HG03439 (cell line): ENCODE data around the gene LRRC23.
A peak's percentile ranks its signal among the peaks of the same experiment; 100 is the strongest.

Source experiments
- ATAC-seq: cut with Tn5 transposase; IDR thresholded peaks from one replicate; pipeline ENCODE4 v1.9.1; 2021; ENCODE audit warnings: mild to moderate bottlenecking, moderate library complexity; ENCODE audit not compliant: unreplicated experiment

The LRRC23 gene

GRCh38 chr12:6942331-6942665 lies 37.7 kb downstream of the LRRC23 start:
- ATAC-seq: no peak

GRCh38 chr12:6943389-6943721 lies 38.7 kb downstream of the LRRC23 start:
- peak; percentile 35 for ATAC-seq

DNA sequence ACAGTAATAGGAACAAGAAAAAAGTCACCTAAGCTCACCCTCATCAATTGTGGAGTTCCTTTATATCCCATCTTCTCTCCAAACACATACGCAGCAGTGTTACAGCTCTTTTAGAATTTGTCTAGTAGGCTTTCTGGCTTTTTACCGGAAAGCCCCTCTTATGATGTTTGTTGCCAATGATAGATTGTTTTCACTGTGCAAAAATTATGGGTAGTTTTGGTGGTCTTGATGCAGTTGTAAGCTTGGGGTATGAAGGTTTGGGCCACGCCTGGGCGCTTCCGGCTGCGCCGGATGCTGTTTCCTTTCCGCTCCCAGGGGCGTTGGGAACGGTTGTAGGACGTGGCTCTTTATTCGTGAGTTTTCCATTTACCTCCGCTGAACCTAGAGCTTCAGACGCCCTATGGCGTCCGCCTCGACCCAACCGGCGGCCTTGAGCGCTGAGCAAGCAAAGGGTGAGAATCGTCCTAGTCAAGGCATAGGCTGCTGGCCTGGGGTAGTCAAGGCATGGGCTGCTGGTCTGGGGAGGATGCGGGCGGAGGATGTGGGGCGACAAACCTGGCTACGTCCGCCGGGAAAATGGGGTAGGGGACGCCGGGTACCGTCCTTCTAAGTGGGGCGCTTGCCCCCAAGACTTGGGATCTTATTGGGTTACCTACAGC lies 39.2 kb downstream of the LRRC23 start, which contains the start of the genes C12orf57 and RNU7-1:
C12orf57 (plus strand) TSS at position 301 of the 659 bp plus-strand sequence; CDS start at position 401, 100 bp downstream.
RNU7-1 (plus strand) TSS at position 95 of the 659 bp plus-strand sequence.
- peak; percentile 39 for ATAC-seq

- peak; percentile 32 for ATAC-seq
Observed at GRCh38 chr12:6944381-6945186, 40.0 kb downstream of the LRRC23 start.

DNA sequence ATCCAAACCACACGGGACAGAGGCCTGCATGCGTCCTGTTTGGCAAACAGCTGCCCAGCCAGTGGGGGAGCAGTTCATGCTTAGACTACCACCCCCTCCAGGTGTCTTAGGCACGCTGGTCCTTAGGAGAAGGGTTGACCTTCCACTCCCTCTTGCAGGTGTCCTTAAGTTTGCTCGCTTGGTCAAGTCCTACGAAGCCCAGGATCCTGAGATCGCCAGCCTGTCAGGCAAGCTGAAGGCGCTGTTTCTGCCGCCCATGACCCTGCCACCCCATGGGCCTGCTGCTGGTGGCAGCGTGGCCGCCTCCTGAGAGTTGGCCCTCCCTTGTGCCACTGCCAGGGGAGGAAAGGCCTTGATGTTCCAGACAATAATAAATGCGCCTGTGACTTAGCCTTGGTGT lies 41.0 kb downstream of the LRRC23 start:
- no peak for ATAC-seq

DNA sequence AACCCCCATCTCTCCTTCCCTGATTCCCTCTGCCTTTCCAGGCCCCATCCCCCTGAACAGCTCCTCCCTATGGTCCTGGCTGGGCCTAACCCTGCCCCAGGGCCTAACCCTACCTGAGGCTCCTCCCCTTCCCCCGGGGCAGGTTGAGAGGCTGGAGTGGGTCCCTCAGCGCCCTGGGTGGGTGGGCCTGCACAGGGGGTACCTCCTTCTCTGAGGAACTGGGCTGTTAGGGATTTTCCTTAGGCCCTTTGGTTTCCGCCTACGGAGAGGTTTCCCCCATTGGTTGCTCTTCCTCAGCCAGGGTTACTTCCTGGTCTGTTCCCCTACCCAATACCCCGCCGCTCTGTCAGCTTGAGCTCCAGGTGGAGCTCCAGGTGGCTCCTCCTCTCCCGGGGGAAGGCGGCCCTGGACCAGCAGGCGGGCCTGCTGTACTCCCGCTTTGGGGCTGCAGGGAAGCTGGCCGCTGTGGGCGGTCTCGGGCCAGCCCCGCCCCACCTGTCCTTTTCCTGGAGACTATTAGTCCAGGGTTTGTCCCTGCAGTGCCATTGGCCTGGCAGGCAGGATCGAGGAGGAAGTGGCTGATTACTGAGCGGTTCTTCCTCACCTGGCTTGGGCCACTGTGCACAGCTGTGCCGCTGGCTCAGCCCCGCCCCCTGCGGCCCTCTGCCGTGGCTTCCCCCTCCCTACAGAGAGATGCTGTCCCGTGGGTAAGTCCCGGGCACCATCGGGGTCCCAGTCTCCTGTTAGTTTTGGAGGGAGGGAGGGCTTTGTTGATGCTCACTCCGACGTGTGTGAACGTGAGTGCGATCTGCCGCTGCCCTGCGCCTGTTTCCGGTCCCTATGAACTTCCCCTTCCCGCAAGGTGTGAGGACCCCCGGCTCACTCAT lies 41.7 kb downstream of the LRRC23 start:
- no peak for ATAC-seq

GRCh38 chr12:6946920-6947374 lies 42.3 kb downstream of the LRRC23 start:
- no peak for ATAC-seq

- no peak for ATAC-seq
Observed at GRCh38 chr12:6947615-6948014, 43.0 kb downstream of the LRRC23 start.

GRCh38 chr12:6948873-6949594 lies 44.4 kb downstream of the LRRC23 start:
- no peak for ATAC-seq

- no peak for ATAC-seq
Observed at GRCh38 chr12:6950401-6950801, 45.8 kb downstream of the LRRC23 start.

GRCh38 chr12:6950811-6951540 lies 46.4 kb downstream of the LRRC23 start, which contains the start of gene PTPN6:
TSS of gene PTPN6 (plus strand) at chr12:6951356. CDS start at chr12:6951513, 157 bp downstream.
- no peak for ATAC-seq

GRCh38 chr12:6951551-6952120 lies 47.0 kb downstream of the LRRC23 start:
- no peak for ATAC-seq

DNA sequence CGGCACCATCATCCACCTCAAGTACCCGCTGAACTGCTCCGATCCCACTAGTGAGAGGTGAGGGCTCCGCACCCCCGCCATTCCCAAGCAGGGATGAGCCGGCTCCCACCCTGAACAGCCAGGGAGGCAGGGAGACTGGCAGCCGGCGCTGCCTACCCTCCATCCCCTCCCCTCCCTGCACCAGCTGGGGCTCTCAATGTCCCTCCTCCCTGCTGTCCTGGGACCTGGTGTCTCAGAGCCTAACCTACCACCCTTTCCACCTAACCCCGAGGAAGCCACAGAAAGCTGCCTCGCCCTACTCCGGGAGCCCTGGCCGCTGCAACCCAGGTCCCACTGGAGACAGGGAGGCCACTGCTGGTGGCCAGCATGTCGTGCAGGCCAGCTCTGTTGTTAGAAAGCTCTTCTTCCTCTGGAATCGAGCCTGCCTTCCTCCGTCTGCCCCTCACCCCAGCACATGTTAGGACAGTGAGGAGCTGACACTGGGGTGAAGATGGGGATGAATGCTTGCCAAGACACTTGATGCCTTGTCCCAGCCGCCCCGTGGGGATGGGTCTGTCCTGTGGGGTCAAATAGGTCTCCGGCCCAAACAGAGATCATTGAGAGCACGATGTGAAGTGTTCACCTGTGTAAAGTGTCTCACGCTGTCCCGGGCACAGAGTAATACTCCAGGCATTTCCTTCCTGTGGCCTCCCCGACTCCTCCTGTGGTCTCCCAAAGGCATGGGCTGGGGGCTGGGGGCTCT lies 47.7 kb downstream of the LRRC23 start:
- no peak for ATAC-seq

DNA sequence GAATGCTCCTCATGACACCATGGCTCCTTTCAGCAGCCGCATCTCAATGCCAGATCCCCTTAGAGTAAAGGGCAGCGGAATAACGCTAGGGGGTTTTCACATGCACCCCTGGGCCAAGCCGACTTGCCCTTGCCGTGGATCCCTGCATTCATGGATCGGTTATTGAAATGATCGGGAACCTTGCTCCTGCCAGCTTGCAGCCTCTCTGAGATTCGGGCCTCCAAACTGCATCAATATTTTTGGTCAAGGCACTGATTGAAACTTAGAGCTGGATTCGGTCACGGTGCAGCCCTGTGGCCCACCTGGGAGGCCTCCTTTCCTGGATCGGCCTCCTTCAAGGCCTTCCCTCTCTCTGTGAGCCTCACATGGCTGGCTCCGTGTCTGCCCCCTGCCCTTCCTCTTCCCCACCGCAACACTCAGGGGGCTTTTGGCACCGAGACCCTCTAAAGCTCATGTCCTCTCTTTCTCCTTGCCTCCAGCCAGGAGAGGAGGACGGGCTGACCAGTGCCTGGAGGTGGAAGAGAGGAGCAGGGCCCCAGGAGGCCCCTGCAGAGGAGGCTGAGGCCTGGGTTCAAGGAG lies 48.3 kb downstream of the LRRC23 start:
- peak; percentile 2 for ATAC-seq

GRCh38 chr12:6953442-6954315 lies 49.1 kb downstream of the LRRC23 start:
- ATAC-seq: peak; percentile 32

DNA sequence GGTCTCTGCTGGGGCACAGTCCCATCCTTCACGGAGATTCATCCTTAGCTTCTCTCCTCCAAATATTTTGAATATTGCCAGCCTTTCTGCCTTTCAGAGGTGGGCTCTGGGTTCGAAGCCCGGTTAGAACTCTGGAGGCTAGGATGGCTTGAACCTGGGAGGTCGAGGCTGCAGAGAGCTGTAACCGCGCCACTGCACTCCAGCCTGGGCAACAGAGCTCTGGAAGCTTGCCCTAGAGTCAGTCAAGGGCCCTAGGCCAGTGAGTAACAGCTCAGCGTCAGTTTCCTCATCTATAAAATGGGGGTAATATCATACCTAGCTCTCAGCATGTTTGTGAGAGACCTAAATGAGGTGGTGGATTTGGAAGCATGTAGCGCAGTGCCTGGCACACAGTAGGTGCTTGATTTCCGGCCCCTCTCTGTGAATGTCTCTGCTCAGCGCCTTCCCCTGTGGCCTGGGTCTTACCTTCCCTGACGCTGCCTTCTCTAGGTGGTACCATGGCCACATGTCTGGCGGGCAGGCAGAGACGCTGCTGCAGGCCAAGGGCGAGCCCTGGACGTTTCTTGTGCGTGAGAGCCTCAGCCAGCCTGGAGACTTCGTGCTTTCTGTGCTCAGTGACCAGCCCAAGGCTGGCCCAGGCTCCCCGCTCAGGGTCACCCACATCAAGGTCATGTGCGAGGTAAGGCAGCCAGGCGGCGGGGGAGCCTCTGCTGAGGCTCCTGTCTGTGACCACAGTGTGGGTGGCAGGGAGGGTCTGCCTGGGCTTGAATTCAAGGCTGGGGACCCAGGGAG lies 49.9 kb downstream of the LRRC23 start:
- no peak for ATAC-seq
